Measurements from ENCODE around the gene TXLNB.
A peak's percentile ranks its signal among the peaks of the same experiment; 100 is the strongest.

Gene TXLNB

DNA sequence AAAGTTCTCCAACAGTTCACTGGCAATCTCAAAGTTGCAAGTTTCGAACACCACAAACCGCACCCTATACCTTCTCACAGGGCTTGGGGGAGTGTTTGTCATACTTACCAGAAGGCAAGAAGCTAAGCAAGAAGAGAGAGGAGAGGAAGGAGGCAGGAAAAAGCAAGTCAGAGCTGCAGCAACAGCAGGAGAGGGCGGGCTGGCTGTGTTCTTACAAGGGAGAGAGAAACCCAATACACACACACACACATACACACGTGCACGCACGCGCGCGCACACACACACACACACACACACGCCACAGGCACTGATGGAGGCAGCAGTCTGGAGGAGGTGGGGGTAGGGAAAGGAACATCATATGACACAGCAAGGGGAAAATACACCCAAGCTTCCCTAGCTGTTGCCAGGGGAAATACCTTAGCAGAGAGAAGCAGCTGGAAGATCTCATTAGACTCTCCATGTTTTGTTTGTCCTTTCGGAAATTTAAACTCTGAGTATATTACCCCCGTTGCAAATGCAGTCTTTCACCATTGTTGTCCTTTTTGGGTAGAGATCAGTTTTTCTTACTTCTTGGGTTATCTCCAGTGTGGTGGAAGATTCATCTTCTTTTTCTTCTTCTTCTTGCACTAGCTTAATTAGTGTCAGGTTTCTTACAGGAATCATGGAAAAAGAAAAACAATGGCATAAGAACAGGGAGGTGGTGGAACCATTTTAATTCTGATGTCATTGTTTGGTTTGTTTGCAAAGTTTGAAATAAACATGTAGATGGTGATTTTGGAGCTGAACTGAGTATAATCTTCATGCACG, at the start of gene TXLNB:
TXLNB (minus strand) TSS at position 186 of the 807 bp plus-strand sequence. CDS start 3,099 bp downstream, outside the sequence.
- DNase-seq (ENCODE audit: low read depth, low spot score): peak; percentile 46

DNA sequence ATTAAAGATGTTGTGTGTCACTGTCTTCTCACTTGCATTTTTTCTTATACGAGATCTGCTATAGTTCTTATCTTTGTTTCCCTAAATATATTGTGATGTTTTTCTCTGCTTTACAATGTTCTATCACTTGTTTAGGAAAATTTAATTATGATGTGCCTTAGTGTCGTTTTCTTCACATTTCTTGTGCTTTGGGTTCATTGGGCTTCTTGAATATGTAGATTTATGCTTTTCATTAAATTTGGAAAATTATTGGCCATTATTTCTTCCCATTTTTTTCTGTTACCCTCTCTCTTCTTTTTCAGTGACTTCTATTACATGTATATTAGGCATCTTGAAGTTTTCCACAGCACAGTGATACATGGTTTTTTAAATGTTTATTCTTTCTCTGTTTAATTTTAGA, 49.3 kb upstream of the TXLNB start:
- DNase-seq (ENCODE audit: low read depth, low spot score): no peak

DNA sequence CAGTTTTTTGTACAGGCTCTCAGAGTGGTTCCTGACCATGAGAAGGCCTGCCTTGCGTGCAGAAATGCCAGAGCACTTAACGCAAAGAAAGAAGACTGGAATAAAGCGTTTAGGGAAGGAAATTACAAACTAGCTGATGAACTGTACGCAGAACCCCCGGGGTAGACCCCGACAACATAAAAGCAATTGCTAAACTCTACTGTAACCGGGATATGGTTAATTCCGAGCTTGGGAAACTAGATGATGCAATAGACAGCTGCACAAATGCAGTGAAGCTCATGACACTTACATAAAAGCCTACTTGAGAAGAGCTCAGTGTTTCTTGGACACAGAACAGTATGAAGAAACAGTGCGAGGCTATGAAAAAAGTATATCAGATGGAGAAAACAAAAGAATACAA, 47.0 kb upstream of the TXLNB start:
- no peak for DNase-seq (ENCODE audit: low read depth, low spot score)

DNA sequence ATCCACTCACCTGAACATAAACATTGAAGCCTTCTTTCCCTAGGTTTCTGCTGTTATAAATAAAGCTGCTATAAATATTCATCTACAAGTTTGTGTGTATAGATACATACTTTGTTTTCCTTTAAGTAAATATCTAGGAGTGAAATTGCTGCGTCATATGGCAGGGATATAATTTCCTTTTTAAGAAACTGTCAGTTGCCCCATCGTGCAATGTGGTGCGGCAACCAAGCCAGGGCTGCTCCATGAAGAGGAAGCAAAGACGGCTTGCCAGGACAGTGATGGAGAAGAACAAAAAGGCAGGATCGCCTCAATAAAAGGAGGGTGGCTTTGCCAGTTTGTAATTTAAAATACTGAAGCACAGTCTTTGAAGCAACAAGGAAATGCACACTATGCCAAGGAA, 46.0 kb upstream of the TXLNB start:
- DNase-seq (ENCODE audit: low read depth, low spot score): no peak

DNA sequence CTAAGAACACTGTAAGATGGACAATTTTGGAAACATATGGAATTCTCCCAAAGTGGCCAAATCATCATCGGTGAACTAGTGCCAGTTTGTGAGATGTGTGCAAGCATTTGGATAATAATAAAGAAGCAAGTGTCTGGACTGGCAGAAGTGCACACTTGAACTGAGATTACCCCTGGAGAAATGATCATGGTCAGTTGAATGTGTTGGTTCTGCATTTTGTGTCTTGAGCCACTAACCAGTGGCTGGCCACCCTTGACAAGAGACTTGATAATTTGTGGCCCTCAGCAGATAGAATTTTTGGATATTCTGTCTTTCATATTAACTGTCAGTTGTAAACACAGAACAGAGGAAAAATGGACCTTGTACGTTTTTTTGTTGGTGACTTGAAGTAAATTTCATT, 45.2 kb upstream of the TXLNB start:
- no peak for DNase-seq (ENCODE audit: low read depth, low spot score)

DNA sequence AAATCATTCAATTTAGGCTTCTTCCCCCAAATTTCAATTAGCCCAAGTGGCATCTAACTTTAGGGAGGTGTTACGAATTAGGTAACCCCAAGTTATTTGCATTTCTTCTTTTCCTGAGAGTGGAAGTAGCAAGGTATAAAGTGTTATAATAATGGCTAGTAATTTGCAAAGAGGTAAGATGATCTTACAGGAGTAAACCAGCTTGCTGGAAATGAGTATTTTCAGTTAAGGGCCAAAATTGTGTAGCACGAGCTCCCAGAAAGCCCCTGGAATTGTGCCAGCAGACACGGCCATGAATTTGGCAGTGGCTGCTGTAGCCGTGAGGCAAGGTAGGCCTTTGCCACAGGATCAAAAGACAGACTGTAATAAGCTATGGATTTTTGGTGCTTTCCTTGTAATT, 44.7 kb upstream of the TXLNB start:
- no peak for DNase-seq (ENCODE audit: low read depth, low spot score)

DNA sequence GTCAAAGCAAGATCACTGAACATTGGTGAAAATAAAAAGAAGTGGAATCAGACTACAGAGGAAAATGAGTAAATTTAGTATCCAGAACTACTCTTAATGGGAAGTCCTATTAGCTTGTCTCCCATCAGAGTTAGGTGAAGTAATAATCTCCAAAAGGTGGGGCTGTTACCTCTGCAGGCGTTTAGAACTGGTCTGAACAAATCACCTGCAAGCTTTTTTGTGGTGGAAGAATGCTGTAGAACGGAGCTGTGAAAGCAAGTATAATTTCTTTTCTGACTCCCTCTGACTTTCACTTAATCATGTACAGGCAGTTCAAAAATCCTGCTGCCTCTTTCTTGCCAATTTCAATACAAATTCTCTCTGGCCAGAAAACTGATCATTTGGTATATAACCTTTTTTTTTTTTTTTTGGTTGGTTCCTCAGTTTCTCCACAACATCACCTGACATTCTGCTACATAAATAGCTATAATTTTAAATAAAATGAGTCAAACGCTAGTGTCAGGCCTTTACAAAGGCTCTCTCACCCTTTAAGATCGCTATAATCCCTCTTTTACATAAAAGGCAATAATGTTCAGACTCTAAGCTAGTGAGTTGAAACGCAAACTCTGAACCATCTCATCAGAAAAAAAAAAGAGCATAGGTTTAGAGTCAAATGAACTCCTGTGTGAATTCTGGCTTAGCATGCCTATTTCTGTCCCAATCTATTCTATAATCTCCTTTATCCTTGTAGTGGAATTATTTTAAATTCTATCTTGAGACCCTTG, 43.8 kb upstream of the TXLNB start:
- no peak for DNase-seq (ENCODE audit: low read depth, low spot score)

DNA sequence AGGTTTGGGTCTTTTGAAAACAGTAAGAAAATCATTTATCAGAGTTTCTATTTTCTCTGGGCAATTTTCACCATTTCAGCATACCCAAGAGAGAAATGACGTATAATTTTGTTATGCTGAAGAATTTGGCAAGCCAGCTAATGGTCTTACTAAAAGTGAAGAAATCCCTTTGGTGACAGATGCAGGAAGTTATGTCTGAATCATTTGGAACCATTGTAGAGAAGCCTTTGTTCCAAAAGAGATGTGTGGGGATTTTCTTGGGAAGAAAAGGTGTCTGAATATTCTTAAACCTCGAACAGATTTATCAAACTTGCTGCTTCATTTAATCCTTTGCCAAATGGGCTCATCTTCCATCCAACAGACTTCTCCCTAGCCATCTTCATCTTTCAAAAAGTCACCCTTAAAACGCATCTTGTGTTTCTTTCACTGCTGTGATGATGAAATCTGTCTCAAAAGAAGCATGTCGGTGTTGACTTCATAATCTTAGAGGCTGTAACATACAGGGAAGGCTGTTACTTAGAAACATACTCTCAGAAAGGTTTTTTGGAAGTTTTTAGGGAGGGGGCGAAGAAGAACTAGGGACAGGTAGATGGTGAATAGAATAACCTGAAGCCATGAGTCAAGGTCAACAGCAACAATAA, 43.1 kb upstream of the TXLNB start:
- no peak for DNase-seq (ENCODE audit: low read depth, low spot score)

DNA sequence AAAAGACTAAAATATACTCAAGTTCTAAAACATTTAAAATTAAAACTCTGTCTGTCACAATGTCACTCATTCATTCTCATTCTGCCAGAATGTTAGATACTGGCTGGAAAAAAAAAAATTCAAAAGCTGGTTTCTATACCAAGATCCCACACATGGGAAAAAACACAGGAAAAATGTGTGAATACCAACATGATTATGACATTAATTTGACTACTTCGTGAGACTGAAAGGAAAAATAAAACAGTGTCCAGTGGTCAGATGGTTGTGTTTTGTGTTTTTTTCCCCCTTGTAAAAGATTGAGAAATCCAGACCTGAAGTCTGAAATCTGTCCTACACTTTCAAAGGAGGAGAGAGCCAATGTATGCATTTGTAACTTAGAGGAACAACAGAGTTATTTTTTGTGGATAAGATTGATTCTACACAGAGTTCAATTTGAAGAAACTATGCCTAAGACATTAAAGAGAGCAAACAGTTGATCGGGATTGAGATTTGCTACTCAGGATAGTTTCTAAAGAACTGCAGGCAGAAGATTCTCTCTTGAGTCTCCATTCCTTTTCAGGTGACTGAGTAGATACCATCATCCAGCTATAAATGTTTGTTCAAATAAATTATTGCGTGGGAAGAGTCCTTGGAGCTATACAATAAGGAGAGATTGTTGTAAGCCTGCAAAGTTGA, 39.2 kb upstream of the TXLNB start:
- DNase-seq (ENCODE audit: low read depth, low spot score): no peak

DNA sequence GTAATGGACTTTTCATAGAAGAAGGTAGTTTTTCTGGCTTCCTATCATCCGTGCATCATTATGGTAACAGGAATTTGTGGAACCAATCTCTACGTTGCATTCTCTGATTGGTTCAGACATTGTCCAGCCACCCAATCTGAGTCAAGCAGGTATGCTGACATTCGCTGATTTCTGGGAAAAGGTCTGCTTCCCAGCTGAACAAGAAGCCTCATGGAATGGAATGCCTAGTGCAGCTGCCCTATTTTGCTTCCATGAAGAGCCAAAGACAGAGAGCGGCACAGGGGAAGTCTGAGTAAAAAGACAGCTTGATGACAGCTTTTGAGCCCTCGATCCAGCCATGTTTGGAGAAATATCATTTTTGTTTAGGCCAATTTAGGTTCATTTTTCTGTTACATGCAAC, 38.5 kb upstream of the TXLNB start:
- DNase-seq (ENCODE audit: low read depth, low spot score): no peak

DNA sequence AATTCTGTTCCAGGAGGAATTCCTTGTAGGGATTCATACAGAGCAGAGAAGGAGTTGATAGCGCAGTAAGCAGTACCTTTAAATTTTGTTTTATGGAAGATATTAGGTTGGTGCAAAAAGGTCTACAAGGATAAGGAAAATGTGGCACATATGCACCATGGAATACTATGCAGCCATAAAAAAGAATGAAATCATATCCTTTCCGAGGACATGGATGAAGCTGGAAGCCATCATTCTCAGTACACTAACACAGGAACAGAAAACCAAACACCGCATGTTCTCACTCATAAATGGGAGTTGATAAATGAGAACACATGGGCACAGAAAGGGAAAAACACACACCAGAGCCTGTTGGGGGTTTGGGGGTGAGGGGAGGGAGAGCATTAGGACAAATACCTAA, 37.4 kb upstream of the TXLNB start:
- DNase-seq (ENCODE audit: low read depth, low spot score): no peak

DNA sequence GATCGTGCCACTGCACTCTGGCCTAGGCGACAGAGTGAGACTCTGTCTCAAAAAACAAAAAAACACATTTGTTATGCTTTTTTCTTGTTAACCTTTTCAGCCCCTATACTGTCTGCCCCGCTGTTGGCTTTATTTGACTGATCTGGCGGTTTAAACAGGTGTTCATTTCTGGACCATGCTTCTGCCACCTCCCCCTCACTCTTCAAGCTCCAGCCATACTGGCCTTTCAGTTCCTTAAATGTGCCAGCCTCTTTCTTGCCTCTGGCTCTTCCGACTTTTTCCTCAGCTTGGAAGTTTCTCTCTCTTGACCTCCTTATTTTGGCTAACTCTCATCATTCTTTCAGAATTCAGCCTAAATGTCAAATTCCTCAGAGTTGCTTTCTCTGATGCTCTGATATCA, 35.2 kb upstream of the TXLNB start:
- no peak for DNase-seq (ENCODE audit: low read depth, low spot score)

DNA sequence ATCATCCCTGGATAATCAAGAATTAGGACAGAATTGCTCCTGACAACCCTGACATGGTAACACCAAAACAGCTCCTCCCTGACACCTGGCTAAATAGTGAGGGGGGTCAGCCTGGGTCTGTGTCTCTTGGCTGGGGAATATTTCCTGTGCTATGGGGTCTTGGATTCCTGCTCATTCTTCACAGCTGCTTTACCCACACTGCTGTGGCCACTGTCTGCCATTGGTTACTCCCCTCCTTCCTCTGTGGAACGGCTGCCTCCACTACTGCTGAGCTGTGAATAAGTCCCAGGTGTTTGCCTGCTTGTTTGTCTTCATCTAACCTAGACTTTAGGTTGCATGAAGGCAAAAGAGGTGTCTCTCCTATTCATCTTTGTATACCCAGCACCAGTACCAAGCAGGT, 33.9 kb upstream of the TXLNB start:
- no peak for DNase-seq (ENCODE audit: low read depth, low spot score)

DNA sequence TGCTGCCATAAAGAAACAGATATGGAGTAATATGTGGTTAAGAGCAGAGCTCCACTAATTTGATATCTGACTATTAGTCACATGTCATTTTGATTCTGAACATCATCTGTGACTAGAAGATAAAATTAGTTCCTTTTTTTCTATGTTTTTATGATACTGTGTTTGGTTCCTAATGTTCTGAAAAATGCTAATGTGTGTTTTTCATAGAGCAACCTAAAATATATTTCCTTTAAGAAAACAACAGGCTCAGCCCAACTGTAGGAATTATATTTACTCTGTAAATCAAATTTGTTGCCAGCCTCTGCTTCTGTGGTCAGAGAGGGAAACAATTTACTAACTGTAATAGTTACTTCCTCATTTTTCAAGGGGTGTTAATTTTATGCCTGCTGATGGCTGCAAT, 33.3 kb upstream of the TXLNB start:
- DNase-seq (ENCODE audit: low read depth, low spot score): no peak

DNA sequence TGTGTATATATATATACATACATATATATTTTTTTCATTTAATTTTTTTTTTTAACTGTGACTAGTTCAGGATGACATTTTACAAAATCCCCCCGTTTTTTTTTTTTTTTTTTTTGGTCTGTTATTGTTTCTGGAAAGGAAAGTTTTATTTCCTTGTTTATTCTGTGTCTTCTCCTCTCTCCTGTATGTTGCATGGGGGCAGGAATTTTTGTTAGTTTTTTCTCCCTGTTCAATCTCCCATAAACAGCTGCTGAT, 32.4 kb upstream of the TXLNB start:
- DNase-seq (ENCODE audit: low read depth, low spot score): no peak

DNA sequence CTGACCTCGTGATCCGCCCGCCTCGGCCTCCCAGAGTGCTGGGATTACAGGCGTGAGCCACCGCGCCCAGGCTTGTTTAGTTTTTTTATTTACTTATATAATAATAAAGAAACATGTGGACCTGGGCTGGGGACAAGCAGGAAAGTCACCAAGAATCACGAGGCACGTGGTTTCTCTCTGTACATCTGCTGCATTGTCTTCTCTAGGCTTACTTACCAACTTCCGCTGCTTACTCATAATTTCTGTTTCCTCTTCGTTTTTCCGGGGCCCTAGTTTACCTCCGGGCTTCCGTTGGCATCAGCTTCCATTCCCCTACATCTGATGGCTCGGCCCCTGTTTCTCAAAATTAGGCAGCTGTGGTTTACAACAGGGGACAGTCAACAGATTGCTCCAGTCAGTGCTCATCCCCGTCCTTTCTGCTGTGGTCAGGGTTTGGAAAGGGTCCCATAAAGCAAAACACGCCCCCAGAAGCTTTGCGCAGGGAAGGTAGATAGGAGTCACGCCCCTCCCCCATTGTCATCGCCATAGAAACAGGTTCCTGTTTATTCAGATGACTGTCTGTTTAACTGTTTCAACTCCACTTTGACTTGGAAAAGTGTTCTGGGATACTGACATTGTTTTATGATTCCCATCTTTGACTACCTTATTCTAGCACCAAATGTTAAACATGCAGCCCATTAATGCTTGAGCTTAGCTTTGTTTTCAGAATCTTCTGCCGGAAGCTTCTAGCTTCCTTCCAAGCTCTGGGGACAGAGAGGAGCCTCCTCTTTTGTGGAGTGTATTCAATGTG, 31.9 kb upstream of the TXLNB start:
- peak; percentile 41 for DNase-seq (ENCODE audit: low read depth, low spot score)

DNA sequence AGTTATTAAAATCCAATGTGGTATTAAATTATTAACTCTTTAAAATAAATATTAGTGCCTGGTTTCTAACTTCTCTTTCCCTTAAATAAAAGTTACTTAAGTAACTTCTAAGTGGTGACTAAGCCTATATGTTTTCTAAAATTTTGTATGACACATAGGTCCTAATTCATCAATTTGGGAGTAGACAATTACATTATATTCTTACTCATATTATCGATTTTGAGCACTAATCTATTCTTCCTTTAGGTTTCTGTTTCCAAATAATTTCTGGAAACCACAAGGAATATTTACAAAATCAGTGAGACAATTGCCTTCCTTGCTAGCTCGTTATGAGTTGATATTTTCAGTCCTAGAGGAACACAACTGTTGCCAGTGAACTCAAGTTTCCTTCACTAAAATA, 28.3 kb upstream of the TXLNB start:
- no peak for DNase-seq (ENCODE audit: low read depth, low spot score)

DNA sequence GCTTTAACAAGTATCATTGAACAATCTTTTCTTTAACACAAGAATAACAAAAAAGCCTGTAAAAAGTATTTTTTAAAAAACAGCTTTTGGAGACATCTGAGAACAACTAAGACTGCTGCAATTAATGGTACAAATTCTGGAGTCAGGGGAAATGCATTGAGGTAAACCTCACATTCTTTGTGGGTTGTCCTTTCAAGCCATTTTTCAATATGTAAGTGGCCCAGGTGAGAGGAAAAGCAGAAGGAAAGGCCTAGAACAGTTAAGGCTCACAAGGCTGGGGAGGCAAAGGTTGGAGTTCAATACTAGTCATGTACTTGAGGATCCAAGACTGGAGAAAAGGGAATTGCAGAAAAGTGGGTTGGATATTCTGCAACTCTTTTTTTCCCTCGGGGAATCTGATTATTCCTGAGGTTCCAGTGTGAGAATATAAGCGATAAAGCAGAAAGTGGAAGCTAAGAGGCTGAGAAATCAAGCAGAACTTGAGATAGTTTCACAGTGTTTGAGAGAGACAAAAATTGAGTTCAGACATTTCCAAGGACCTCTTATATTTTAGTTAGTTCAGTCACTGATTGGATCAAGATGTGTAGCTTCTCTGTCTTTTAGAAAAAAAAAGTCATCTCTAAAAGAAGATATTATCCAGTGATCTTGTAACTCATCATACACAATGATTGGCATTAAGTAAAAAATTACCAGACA, 25.0 kb upstream of the TXLNB start:
- DNase-seq (ENCODE audit: low read depth, low spot score): no peak

DNA sequence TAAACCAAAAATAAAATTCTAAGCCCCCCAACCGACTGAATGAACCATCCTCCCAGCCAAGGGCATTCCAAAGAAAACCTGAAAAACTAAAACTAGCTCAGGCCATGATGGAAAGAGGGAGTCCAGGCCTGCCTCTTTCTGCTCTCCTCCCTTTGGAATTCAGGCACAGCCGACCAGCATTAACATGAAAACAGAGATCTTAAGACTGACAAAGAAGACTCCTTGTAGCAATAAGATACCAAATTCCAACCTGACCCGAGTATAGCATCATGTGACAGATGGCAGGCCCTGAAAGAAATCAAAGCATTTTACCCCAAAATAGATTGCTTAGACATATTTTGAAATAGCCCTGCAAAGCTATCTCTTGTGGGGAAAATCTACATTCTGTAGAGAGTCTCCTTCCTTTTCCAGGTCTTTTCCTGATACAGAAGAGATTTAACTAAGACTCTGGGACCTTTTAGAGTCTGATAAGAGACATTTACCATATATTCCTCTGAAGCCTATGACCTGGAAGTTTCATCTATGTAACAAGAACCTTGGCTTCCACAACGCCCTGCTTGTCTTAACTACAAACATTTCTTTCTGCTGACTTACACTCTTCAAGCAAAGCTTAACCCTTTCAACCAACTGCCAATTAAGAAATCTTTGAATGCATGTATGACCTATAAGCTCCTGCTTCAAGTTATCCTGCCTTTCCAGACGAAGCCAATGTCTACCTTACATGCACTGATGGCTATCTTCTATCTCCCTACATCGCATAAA, 22.2 kb upstream of the TXLNB start:
- no peak for DNase-seq (ENCODE audit: low read depth, low spot score)

DNA sequence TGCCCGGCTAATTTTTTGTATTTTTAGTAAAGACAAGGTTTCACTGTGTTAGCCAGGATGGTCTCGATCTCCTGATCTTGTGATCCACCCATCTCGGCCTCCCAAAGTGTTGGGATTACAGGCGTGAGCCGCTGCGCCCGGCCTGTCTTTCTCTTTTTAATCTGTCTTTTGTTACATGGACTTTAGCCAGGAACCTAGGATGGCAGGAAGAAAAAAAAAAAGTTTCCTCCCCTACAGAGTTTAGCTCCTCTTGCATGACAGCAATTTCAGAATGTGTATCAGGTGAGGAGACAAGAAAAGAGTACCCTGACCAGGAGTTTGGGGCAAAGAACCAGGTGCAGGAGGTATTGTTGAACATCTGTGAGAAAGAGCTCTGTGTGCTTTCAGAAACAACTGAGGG, 21.4 kb upstream of the TXLNB start:
- no peak for DNase-seq (ENCODE audit: low read depth, low spot score)
